ENCODE measurements around the gene CDCA8.
"Not testable (repeated sequence)": the region's sequence is repeated elsewhere in the genome, so short reads cannot be mapped to it uniquely, and the experiment has no call there.

CDCA8 gene

DNA sequence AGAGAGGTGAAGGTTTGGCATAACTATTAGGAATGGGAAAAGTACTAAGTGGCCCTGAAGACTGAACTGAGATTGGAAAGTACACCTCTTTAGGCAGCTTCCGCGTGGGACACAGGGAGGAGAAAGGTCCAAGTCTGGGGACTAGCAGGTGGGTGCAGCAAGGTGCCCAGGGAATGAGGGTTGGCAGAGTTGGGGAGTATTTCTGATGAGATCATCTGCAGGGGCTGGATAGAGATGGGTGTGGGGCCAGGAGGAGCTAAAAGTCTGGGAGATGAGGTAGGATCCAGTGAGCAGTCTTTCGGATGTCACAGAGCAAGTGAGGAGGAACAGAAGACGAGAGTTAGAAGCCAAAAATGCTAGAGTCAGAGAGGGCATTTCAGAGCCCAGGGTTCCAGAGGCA is 36.1 kb downstream of the CDCA8 start:
- no peaks in the 10 kb centered on the region for H3K27me3 ChIP-seq (ENCODE audit: insufficient read depth, low read depth, severe bottlenecking)
- H3K27ac ChIP-seq: no peak overlapping the region
- H3K4me3 ChIP-seq (ENCODE audit: low read depth, low read length): no peak overlapping the region
- peaks cover 5% of the 10 kb centered on the region; the same call in 1 of the 2 replicates for H3K36me3 ChIP-seq
- no peaks in the 10 kb centered on the region for H3K9me3 ChIP-seq (ENCODE audit: severe bottlenecking)
- DNase-seq: no peak
- TF ChIP-seq, protein P1, sequence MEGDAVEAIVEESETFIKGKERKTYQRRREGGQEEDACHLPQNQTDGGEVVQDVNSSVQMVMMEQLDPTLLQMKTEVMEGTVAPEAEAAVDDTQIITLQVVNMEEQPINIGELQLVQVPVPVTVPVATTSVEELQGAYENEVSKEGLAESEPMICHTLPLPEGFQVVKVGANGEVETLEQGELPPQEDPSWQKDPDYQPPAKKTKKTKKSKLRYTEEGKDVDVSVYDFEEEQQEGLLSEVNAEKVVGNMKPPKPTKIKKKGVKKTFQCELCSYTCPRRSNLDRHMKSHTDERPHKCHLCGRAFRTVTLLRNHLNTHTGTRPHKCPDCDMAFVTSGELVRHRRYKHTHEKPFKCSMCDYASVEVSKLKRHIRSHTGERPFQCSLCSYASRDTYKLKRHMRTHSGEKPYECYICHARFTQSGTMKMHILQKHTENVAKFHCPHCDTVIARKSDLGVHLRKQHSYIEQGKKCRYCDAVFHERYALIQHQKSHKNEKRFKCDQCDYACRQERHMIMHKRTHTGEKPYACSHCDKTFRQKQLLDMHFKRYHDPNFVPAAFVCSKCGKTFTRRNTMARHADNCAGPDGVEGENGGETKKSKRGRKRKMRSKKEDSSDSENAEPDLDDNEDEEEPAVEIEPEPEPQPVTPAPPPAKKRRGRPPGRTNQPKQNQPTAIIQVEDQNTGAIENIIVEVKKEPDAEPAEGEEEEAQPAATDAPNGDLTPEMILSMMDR (IDR thresholded peaks at IDR 0.05; ENCODE audit: low read depth, low read length): no peak

DNA sequence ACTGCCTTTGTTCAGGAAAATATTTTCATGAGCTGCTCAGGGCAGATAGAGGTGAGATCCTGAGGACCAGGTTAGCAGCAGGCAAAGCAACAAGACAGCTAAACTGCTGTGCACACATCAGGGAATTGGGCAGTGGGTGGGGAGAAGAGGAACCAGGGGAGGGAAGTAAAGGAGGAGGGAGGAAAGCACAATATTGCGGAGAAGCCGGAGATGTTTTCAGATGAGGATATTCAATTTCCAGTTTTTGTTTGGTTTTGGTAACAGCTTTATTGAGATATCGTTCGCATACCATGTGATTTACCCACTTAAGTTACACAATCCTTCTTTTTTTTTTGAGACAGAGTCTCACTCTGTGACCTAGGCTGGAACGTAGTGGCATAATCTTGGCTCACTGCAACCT is 38.1 kb downstream of the CDCA8 start:
- no peak overlapping the region for H3K4me3 ChIP-seq (ENCODE audit: low read depth, low read length)
- TF ChIP-seq, protein P1 (IDR thresholded peaks at IDR 0.05; ENCODE audit: low read depth, low read length): no peak

DNA sequence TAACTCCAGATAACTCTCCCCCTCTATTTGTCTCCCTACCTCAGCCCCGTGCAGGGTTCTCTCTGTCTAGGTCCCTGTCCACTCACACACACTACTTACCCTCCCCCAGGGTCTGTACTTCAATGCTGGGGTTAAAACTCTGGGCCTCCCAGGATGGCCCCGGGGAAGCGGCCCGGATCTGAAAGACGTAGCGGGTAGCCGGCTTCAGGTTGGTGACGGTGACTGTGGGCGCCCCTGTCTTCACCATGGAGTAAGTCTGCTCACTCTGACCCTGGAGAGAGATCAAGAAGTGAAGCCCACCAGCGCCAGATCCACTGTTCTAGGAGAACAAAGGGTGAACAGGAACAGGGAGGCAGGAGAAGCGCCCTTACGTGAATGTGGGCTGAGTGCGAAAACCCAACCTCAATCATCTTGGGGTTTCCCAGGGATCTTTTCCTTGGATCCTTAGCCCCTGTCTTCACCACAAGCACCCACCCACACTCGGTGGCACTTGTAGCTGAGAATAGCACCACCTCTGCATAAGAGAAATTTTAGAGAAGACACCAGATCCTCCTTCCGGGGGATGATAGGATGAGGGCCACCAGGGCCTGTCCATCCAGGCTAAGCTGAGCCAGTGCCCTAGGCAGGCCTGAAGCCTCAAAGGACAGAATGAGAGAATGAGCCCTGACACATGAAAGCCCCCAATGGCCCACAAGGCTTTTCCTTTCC is 39.1 kb downstream of the CDCA8 start:
- TF ChIP-seq, protein P1 (IDR thresholded peaks at IDR 0.05; ENCODE audit: low read depth, low read length): no peak
- H3K4me3 ChIP-seq (ENCODE audit: low read depth, low read length): no peak overlapping the region

More for the DNA sequence above, 38.1 kb downstream of the CDCA8 start:
- Histone ChIP-seq H3K27me3 (ENCODE audit: insufficient read depth, low read depth, severe bottlenecking) (no peaks in the 10 kb centered on the region), H3K9me3 (ENCODE audit: severe bottlenecking) (no peaks in the 10 kb centered on the region), H3K27ac (peak overlapping the region; percentile 81), H3K36me3 (peaks cover 5% of the 10 kb centered on the region; the same call in 1 of the 2 replicates)
- DNase-seq: peak; percentile 29

DNA sequence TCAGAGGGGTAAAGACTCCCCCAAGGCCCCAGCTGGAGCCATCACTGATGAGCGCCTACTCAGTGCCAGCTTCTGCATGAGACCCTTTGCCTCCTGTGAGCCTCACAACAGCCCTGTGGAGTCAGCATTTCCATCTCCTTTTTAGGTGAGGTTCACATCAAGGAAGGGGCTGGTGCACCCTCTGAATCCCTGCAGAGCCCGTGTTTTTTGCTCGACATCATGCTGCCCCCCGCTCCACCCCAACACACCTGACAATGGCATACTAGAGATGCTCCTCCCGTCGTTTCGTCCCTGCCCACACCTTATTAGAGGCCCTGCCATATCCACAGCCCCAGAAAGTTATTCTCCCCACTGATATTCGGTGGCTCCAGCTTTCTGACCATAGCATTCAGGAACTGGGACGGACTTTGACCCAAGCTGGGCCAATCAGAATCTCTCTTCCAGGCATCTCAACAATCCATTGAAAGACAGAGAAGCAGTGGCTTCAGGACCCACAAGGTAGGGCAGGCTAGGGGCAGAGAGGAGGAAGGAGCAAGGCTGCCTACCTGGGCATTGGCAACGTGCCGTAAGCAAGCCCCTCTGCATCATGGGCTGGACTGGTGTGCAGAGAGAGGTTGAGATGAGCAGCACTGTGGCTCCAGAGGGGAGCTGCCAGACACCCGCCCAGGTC is 39.9 kb downstream of the CDCA8 start:
- TF ChIP-seq, protein P1 (IDR thresholded peaks at IDR 0.05; ENCODE audit: low read depth, low read length): no peak
- Histone ChIP-seq H3K36me3 (peaks cover 5% of the 10 kb centered on the region; the same call in 1 of the 2 replicates), H3K27me3 (ENCODE audit: insufficient read depth, low read depth, severe bottlenecking) (no peaks in the 10 kb centered on the region), H3K9me3 (ENCODE audit: severe bottlenecking) (no peaks in the 10 kb centered on the region), H3K27ac (no peak overlapping the region; the same call in 1 of the 2 replicates), H3K4me3 (ENCODE audit: low read depth, low read length) (no peak overlapping the region)
- DNase-seq: no peak

More for the DNA sequence above, 39.1 kb downstream of the CDCA8 start:
- no peaks in the 10 kb centered on the region for H3K9me3 ChIP-seq (ENCODE audit: severe bottlenecking)
- H3K27ac ChIP-seq: peak overlapping the region; percentile 81
- no peaks in the 10 kb centered on the region for H3K27me3 ChIP-seq (ENCODE audit: insufficient read depth, low read depth, severe bottlenecking)
- H3K36me3 ChIP-seq: peaks cover 5% of the 10 kb centered on the region; the same call in 1 of the 2 replicates
- DNase-seq: no peak

DNA sequence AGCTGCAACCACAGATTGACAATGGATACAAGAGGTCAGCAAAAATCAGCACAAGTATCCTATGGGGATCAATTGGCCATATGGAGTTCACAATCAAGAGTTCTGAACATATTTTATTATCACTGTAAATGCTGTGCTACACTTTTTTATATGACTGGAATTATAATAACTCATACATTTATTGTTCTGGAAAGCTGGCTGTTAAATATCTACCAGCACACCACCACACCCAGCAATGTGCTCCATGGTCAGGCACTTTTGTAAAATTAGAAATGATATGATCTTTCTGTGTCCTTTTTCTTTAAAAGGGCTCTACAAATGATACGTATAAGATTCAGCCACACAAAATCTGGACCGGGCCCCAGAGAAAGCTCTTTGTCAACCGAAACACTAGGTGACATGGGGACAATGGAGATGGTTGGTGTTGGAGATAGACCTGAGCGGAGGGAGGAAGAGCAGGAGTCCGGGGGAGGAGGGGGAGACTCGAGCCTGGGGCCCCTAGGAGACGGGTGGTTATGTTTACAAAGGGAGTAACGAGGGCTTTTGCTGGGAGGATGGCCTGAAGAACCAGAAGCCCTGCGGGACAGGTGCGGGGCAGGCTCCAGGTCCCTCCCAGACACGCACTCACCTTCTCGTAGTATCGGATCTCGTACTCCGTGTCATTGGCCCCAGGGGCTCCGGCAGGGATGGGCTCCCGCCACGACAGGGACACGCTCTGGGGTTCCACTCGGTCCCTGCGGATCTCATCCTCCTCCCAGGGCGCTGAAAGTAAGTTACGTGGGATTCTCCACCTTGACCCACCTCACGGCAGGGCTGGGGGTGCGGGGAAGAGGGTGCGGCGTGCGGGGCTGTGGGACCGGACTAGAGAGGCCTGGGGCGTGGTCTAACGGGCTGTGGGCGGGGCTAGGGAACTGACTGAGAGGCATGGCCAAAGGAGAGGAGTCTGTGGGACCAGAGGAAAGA is 42.6 kb downstream of the CDCA8 start:
- no peaks in the 10 kb centered on the region for H3K27me3 ChIP-seq (ENCODE audit: insufficient read depth, low read depth, severe bottlenecking)
- peaks cover 5% of the 10 kb centered on the region; the same call in 1 of the 2 replicates for H3K36me3 ChIP-seq
- peak overlapping the region; percentile 32 for H3K27ac ChIP-seq
- no peak for DNase-seq
- TF ChIP-seq, protein P1 (IDR thresholded peaks at IDR 0.05; ENCODE audit: low read depth, low read length): no peak
- H3K4me3 ChIP-seq (ENCODE audit: low read depth, low read length): no peak overlapping the region
- no peaks in the 10 kb centered on the region for H3K9me3 ChIP-seq (ENCODE audit: severe bottlenecking)

DNA sequence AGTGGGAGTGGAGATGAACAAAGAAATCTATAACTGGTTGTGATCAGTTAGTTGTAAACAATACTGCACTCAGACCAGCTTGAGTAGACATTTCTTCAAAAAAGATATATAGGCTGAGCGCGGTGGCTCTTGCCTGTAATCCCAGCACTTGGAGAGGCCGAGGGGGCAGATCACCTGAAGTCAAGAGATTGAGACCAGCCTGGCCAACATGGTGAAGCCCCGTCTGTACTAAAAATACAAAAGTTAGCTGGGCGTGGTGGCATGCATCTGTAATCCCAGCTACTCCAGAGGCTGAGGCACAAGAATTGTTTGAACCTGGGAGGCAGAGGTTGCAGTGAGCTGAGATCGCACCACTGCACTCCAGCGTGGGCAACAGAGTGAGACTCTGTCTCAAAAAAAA is 45.7 kb downstream of the CDCA8 start:
- H3K9me3 ChIP-seq (ENCODE audit: severe bottlenecking); H3K4me3 ChIP-seq (ENCODE audit: low read depth, low read length); H3K36me3 ChIP-seq; H3K27me3 ChIP-seq (ENCODE audit: insufficient read depth, low read depth, severe bottlenecking); DNase-seq; H3K27ac ChIP-seq: not testable (repeated sequence)

DNA sequence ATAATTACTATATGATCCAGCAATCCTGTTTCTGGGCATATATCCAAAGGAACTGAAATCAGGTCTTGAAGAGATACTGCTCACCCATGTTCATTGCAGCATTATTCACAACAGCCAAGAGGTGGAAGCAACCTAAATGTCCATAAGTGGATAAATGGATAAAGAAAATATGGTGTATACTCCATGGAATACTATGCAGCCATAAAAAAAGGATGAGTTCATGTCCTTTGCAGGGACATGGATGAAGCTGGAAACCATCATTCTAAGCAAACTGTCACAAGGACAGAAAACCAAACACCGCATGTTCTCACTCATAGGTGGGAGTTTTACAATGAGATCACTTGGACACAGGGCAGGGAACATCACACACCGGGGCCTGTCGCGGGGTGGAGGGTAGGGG is 46.3 kb downstream of the CDCA8 start:
- not testable (repeated sequence) for H3K36me3 ChIP-seq; H3K27me3 ChIP-seq (ENCODE audit: insufficient read depth, low read depth, severe bottlenecking); H3K9me3 ChIP-seq (ENCODE audit: severe bottlenecking); H3K4me3 ChIP-seq (ENCODE audit: low read depth, low read length); DNase-seq; H3K27ac ChIP-seq
